CD14-positive monocyte (primary cell): ENCODE data around the gene ZNF512. TPM values are rescaled to one million over a fixed set of nuclear protein-coding genes. Genes with fewer than 3 reads are reported as not detected.
A peak's percentile ranks its signal among the peaks of the same experiment; 100 is the strongest.

Experiments used
- DNase-seq, 3 donors: peaks; one replicate each; pipeline ENCODE4 v3.0.0-alpha.2; 2011 to 2022
- H2AFZ ChIP-seq: 2 replicates; pipeline ENCODE4 v1.6.0; 2012; ENCODE audit warnings: mild to moderate bottlenecking, low read depth, low read length, inconsistent platforms; ENCODE audit not compliant: insufficient read depth, poor library complexity, severe bottlenecking
- H3K27ac ChIP-seq, 2 donors: 1 replicate in 1 of 2; 2 replicates in 1 of 2; pipeline ENCODE4 v1.5.1; 2012 to 2013; ENCODE audit warnings: low read length in 2 of 2, control low read depth in 1 of 2, inconsistent platforms in 1 of 2, low read depth in 1 of 2, mild to moderate bottlenecking in 1 of 2
- H3K27me3 ChIP-seq, 2 donors: one replicate each; pipeline versions ENCODE4 v1.6.0 to v1.6.1; 2011 to 2013; ENCODE audit warnings: low read length in 2 of 2; ENCODE audit not compliant: control insufficient read depth in 2 of 2, insufficient read depth in 2 of 2
- H3K36me3 ChIP-seq, 2 donors: replicated peaks in 1 of 2; 1 replicate in 1 of 2; 2 replicates in 1 of 2; pipeline versions ENCODE4 v1.5.1 to v1.6.1; 2012 to 2013; ENCODE audit warnings: low read length in 2 of 2, control low read depth in 1 of 2, inconsistent platforms in 1 of 2, mild to moderate bottlenecking in 1 of 2; ENCODE audit not compliant: insufficient read depth in 2 of 2, control insufficient read depth in 1 of 2
- H3K4me1 ChIP-seq, 2 donors: 1 replicate in 1 of 2; 2 replicates in 1 of 2; pipeline versions ENCODE4 v1.5.1 to v1.6.1; 2012 to 2013; ENCODE audit warnings: low read length in 2 of 2, control low read depth in 1 of 2, inconsistent platforms in 1 of 2, mild to moderate bottlenecking in 1 of 2, moderate library complexity in 1 of 2; ENCODE audit not compliant: insufficient read depth in 2 of 2, control insufficient read depth in 1 of 2
- H3K4me2 ChIP-seq: replicated peaks from 2 replicates; pipeline ENCODE3; 2012; ENCODE audit warnings: low read length, moderate library complexity, mild to moderate bottlenecking; ENCODE audit not compliant: poor library complexity, severe bottlenecking; ENCODE audit errors: extremely low read depth
- H3K4me3 ChIP-seq, 3 experiments: fragments of 200-600 bp in 1 of 3; sonication (generic) in 1 of 3; replicated peaks in 1 of 3; 1 replicate in 2 of 3; 2 replicates in 1 of 3; pipeline ENCODE4 v1.5.1; 2011 to 2013; ENCODE audit warnings: low read length in 3 of 3, mild to moderate bottlenecking in 3 of 3, control low read depth in 2 of 3, low read depth in 2 of 3, inconsistent platforms in 1 of 3, moderate library complexity in 1 of 3
- H3K79me2 ChIP-seq: 2 replicates; pipeline ENCODE4 v1.6.0; 2012; ENCODE audit warnings: mild to moderate bottlenecking, control low read depth, inconsistent platforms, low read length, moderate library complexity; ENCODE audit not compliant: insufficient read depth
- H3K9ac ChIP-seq: 2 replicates; pipeline ENCODE4 v1.6.0; 2017; ENCODE audit warnings: low read length, mild to moderate bottlenecking; ENCODE audit not compliant: insufficient read depth, poor library complexity, severe bottlenecking
- H3K9me3 ChIP-seq, 2 donors: replicated peaks in 1 of 2; 1 replicate in 1 of 2; 2 replicates in 1 of 2; pipeline versions ENCODE4 v1.5.1 to v1.6.1; 2012 to 2013; ENCODE audit warnings: low read length in 2 of 2, control low read depth in 1 of 2; ENCODE audit not compliant: control insufficient read depth in 1 of 2, insufficient read depth in 1 of 2
- H4K20me1 ChIP-seq: 2 replicates; pipeline ENCODE4 v1.6.0; 2012; ENCODE audit warnings: mild to moderate bottlenecking, low read length, control low read depth, moderate library complexity; ENCODE audit not compliant: insufficient read depth
- H3K27ac Mint-ChIP-seq, 7 donors: one replicate each; pipeline ENCODE4 v1.8.0; 2020; ENCODE audit warnings: mild to moderate bottlenecking in 7 of 7, mixed read lengths in 7 of 7, moderate library complexity in 6 of 7, inconsistent platforms in 2 of 7
- H3K27me3 Mint-ChIP-seq, 3 donors: one replicate each; pipeline ENCODE4 v1.8.0; 2021 to 2022; ENCODE audit warnings: low read depth in 3 of 3, mild to moderate bottlenecking in 3 of 3, mixed read lengths in 3 of 3, moderate library complexity in 3 of 3, inconsistent platforms in 1 of 3
- H3K36me3 Mint-ChIP-seq, 2 donors: one replicate each; pipeline ENCODE4 v1.8.0; 2020; ENCODE audit warnings: mixed read lengths in 2 of 2, inconsistent platforms in 1 of 2, mild to moderate bottlenecking in 1 of 2
- H3K4me1 Mint-ChIP-seq: one replicate; pipeline ENCODE4 v1.8.0; 2020; ENCODE audit warnings: mild to moderate bottlenecking, mixed read lengths
- H3K4me3 Mint-ChIP-seq, 2 donors: one replicate each; pipeline ENCODE4 v1.8.0; 2020; ENCODE audit warnings: mild to moderate bottlenecking in 2 of 2, mixed read lengths in 2 of 2, moderate library complexity in 1 of 2
- H3K9me3 Mint-ChIP-seq, 7 donors: one replicate each; pipeline ENCODE4 v1.8.0; 2020 to 2022; ENCODE audit warnings: mixed read lengths in 7 of 7, mild to moderate bottlenecking in 6 of 7, moderate library complexity in 6 of 7, inconsistent platforms in 2 of 7
- CTCF ChIP-seq: fragments of 200-600 bp; IDR thresholded peaks from one replicate; pipeline ENCODE4 v1.8.0; 2022; ENCODE audit warnings: antibody characterized with exemption, mild to moderate bottlenecking
- WGBS: methylation state at CpG from one replicate; pipeline ENCODE4 v1.1.5; 2013; ENCODE audit warnings: missing lambda C conversion rate; ENCODE audit not compliant: insufficient coverage; 5-methylcytosine and 5-hydroxymethylcytosine counted together
- intact Hi-C, 2 donors: fragments of 100-400 bp; cut with micrococcal nuclease; formaldehyde crosslinking; loops; one replicate each; pipeline versions ENCODE4 v1.15.0 to v1.15.1; 2023
- polyA plus RNA-seq, 3 donors: library from polyadenylated mRNA; depleted of rRNA in 1 of 3; unstranded in 2 of 3; stranded (reverse) in 1 of 3; fragments of 300-500 nt in 2 of 3; fragments of >200 nt in 1 of 3; fragmentation: Illumina TruSeq in 2 of 3; gene quantifications; 1 replicate in 2 of 3; 2 replicates in 1 of 3; pipeline ENCODE4 v1.2.3, GENCODE V29; 2012 to 2021

The ZNF512 gene
- polyA plus RNA-seq, 3 donors, result 6.7 to 13.1 (median 12.8) TPM

GRCh38 chr2:27566628-27567027, 16.2 kb upstream of the ZNF512 start:
- H3K27me3 ChIP-seq, result peaks cover 10 to 16% of the 10 kb centered on the region in 2 donors
- peaks cover 4 to 28% (median 8%) of the 10 kb centered on the region in 3 donors for H3K27me3 Mint-ChIP-seq
- intact Hi-C loops, result no loop called here

GRCh38 chr2:27569398-27569797, 13.4 kb upstream of the ZNF512 start:
- Histone ChIP-seq H2AFZ (no peak overlapping the region), H3K9me3 (peaks cover 3 to 11% of the 10 kb centered on the region in 2 donors), H3K4me1 (no peaks in the 10 kb centered on the region), H3K27me3 (peaks cover 10 to 16% of the 10 kb centered on the region in 2 donors), H3K27ac (no peak overlapping the region), H3K79me2 (no peaks in the 10 kb centered on the region), H3K9ac (no peak overlapping the region), H3K4me2 (no peak overlapping the region), H3K36me3 (no peaks in the 10 kb centered on the region), H3K4me3 (no peak overlapping the region), H4K20me1 (no peaks in the 10 kb centered on the region)
- no peaks in the 10 kb centered on the region for H3K4me1 Mint-ChIP-seq
- H3K27me3 Mint-ChIP-seq, result peaks cover 4 to 23% (median 6%) of the 10 kb centered on the region in 3 donors
- TF ChIP-seq CTCF, result no peak
- DNase-seq, result no peak
- H3K9me3 Mint-ChIP-seq, result peaks cover 0 to 18% (median 8%) of the 10 kb centered on the region in 7 donors
- H3K4me3 Mint-ChIP-seq, result no peak overlapping the region
- H3K27ac Mint-ChIP-seq, result no peak overlapping the region
- intact Hi-C loops, result no loop called here
- WGBS, result 56% methylated on average over 2 of the region's 2 CpGs
- H3K36me3 Mint-ChIP-seq, result no peaks in the 10 kb centered on the region

More at GRCh38 chr2:27566628-27567027, 16.2 kb upstream of the ZNF512 start:
- 86% methylated on average over 1 of the region's 2 CpGs for WGBS
- H3K4me3 Mint-ChIP-seq, result peak overlapping the region in 1 of 2 donors; percentile 0
- H3K9me3 ChIP-seq, result no peaks in the 10 kb centered on the region
- no peaks in the 10 kb centered on the region for H3K79me2 ChIP-seq
- H3K4me1 Mint-ChIP-seq, result no peaks in the 10 kb centered on the region
- H3K9me3 Mint-ChIP-seq, result peaks cover 0 to 9% (median 2%) of the 10 kb centered on the region in 7 donors
- no peak overlapping the region for H3K9ac ChIP-seq
- no peak for DNase-seq
- no peaks in the 10 kb centered on the region for H3K36me3 ChIP-seq
- no peak overlapping the region for H3K27ac ChIP-seq
- no peaks in the 10 kb centered on the region for H3K36me3 Mint-ChIP-seq
- no peak overlapping the region for H3K4me3 ChIP-seq
- no peaks in the 10 kb centered on the region for H3K4me1 ChIP-seq
- no peaks in the 10 kb centered on the region for H4K20me1 ChIP-seq
- no peak for TF ChIP-seq CTCF
- H3K4me2 ChIP-seq, result no peak overlapping the region
- no peak overlapping the region for H3K27ac Mint-ChIP-seq
- H2AFZ ChIP-seq, result no peak overlapping the region
